BLaER1 treated with 17β-estradiol and CSF1 and Interleukin-3, amounts not matched to agents 10 nM and 100 nM (cell line): ENCODE data around the gene COL4A1.
"Not testable (repeated sequence)": the region's sequence is repeated elsewhere in the genome, so short reads cannot be mapped to it uniquely, and the experiment has no call there.

ENCODE experiments used
- H3K27ac ChIP-seq, 11 experiments: shearing (Covaris generic); formaldehyde crosslinking; 2 replicates each; pipeline ENCODE4 v1.8.1; 2022
- H3K27me3 ChIP-seq, 11 experiments: shearing (Covaris generic); formaldehyde crosslinking; 2 replicates each; pipeline ENCODE4 v1.8.1; 2022
- H3K36me3 ChIP-seq, 11 experiments: shearing (Covaris generic); formaldehyde crosslinking; 2 replicates each; pipeline ENCODE4 v1.8.1; 2022
- H3K4me1 ChIP-seq, 10 experiments: shearing (Covaris generic); formaldehyde crosslinking; 2 replicates each; pipeline ENCODE4 v1.8.1; 2022
- H3K4me2 ChIP-seq, 11 experiments: shearing (Covaris generic); formaldehyde crosslinking; 2 replicates each; pipeline ENCODE4 v1.8.1; 2022
- H3K4me3 ChIP-seq, 10 experiments: shearing (Covaris generic); formaldehyde crosslinking; 2 replicates each; pipeline ENCODE4 v1.8.1; 2022
- H3K9ac ChIP-seq, 11 experiments: shearing (Covaris generic); formaldehyde crosslinking; 2 replicates each; pipeline ENCODE4 v1.8.1; 2022
- H3K9me3 ChIP-seq, 11 experiments: shearing (Covaris generic); formaldehyde crosslinking; replicated peaks in 1 of 11; 2 replicates each; pipeline ENCODE4 v1.8.1; 2022
- H4K20me1 ChIP-seq, 11 experiments: shearing (Covaris generic); formaldehyde crosslinking; 2 replicates each; pipeline ENCODE4 v1.8.1; 2022
- Cebpa-rat ChIP-seq, 11 experiments: shearing (Covaris generic); IDR thresholded peaks; 2 replicates each; pipeline ENCODE4 v1.8.1; 2022

COL4A1 gene

GRCh38 chr13:110115591-110115990 lies 191.4 kb downstream of the COL4A1 start:
- H3K4me3 ChIP-seq, result no peak overlapping the region
- peak overlapping the region in 7 of 11 experiments; percentile 65 to 95 (median 82); a peak in 10 of 22 replicates for H3K4me2 ChIP-seq
- no peak for TF ChIP-seq Cebpa-rat (IDR thresholded peaks at IDR 0.05)

GRCh38 chr13:110114316-110114715 lies 192.6 kb downstream of the COL4A1 start:
- Histone ChIP-seq H3K9ac (peak overlapping the region in 2 of 11 experiments; percentile 8 to 13; a peak in 2 of 22 replicates), H3K4me3 (no peak overlapping the region), H3K36me3 (no peaks in the 10 kb centered on the region), H4K20me1 (no peaks in the 10 kb centered on the region), H3K27me3 (0 out of 22 replicates have a peak, but pooled peaks cover 0 to 9% (median 0%) of the 10 kb centered on the region in 11 experiments), H3K4me2 (peak overlapping the region; percentile 21 to 87 (median 73); a peak in 19 of 22 replicates), H3K27ac (peak overlapping the region in 4 of 11 experiments; percentile 12 to 32 (median 17); a peak in 3 of 22 replicates), H3K9me3 (no peaks in the 10 kb centered on the region), H3K4me1 (peaks cover 48 to 83% (median 78%) of the 10 kb centered on the region in 10 experiments)
- no peak for TF ChIP-seq Cebpa-rat (IDR thresholded peaks at IDR 0.05)

More at GRCh38 chr13:110115591-110115990, 191.4 kb downstream of the COL4A1 start:
- Histone ChIP-seq H3K36me3 (no peaks in the 10 kb centered on the region), H3K27ac (no peak overlapping the region), H3K4me1 (peaks cover 39 to 83% (median 72%) of the 10 kb centered on the region in 10 experiments), H3K27me3 (0 out of 22 replicates have a peak, but pooled peaks cover 0 to 9% (median 0%) of the 10 kb centered on the region in 11 experiments), H3K9ac (no peak overlapping the region), H3K9me3 (no peaks in the 10 kb centered on the region), H4K20me1 (no peaks in the 10 kb centered on the region)

GRCh38 chr13:110113284-110113764 lies 193.6 kb downstream of the COL4A1 start:
- no peak overlapping the region for H3K4me3 ChIP-seq
- TF ChIP-seq Cebpa-rat (IDR thresholded peaks at IDR 0.05), result no peak
- H3K9ac ChIP-seq, result peak overlapping the region in 1 of 11 experiments; percentile 13; a peak in 1 of 22 replicates
- peaks cover 52 to 83% (median 78%) of the 10 kb centered on the region in 10 experiments for H3K4me1 ChIP-seq
- peak overlapping the region; percentile 21 to 87 (median 73) for H3K4me2 ChIP-seq
- H3K27me3 ChIP-seq, result 0 out of 22 replicates have a peak, but pooled peaks cover 0 to 7% (median 0%) of the 10 kb centered on the region in 11 experiments
- no peaks in the 10 kb centered on the region for H4K20me1 ChIP-seq
- H3K27ac ChIP-seq, result peak overlapping the region in 4 of 11 experiments; percentile 12 to 42 (median 20); a peak in 2 of 22 replicates
- no peaks in the 10 kb centered on the region for H3K36me3 ChIP-seq
- H3K9me3 ChIP-seq, result no peaks in the 10 kb centered on the region

- H3K4me2 ChIP-seq, result peak overlapping the region in 5 of 11 experiments; percentile 74 to 87 (median 82); a peak in 8 of 22 replicates
- peaks cover 44 to 83% (median 78%) of the 10 kb centered on the region in 10 experiments for H3K4me1 ChIP-seq
- not testable (repeated sequence) for H3K9me3 ChIP-seq, H3K4me3 ChIP-seq, H3K9ac ChIP-seq, H3K36me3 ChIP-seq, H3K27me3 ChIP-seq, H4K20me1 ChIP-seq
- 0 out of 22 replicates have a peak overlapping the region, but pooled peaks of 2 of the 11 experiments have one; percentile 21 to 24 for H3K27ac ChIP-seq
Observed at GRCh38 chr13:110112379-110112778, 194.6 kb downstream of the COL4A1 start.

- H4K20me1 ChIP-seq, result no peaks in the 10 kb centered on the region
- H3K4me1 ChIP-seq, result peaks cover 33 to 78% (median 70%) of the 10 kb centered on the region in 10 experiments
- H3K9me3 ChIP-seq, result 0 out of 22 replicates have a peak, but pooled peaks cover 0 to 3% (median 0%) of the 10 kb centered on the region in 11 experiments
- peak overlapping the region in 2 of 11 experiments; percentile 77 to 86; a peak in 2 of 22 replicates for H3K27ac ChIP-seq
- peak overlapping the region in 1 of 11 experiments; percentile 78; a peak in 1 of 22 replicates for H3K9ac ChIP-seq
- peak overlapping the region in 5 of 11 experiments; percentile 84 to 95 (median 94); a peak in 11 of 22 replicates for H3K4me2 ChIP-seq
- H3K4me3 ChIP-seq, result no peak overlapping the region
- TF ChIP-seq Cebpa-rat (IDR thresholded peaks at IDR 0.05), result no peak
- H3K36me3 ChIP-seq, result no peaks in the 10 kb centered on the region
- H3K27me3 ChIP-seq, result no peaks in the 10 kb centered on the region
Observed at GRCh38 chr13:110110783-110111182, 196.2 kb downstream of the COL4A1 start.

- peak overlapping the region in 6 of 11 experiments; percentile 57 to 86 (median 78); a peak in 12 of 22 replicates for H3K27ac ChIP-seq
- peak overlapping the region; percentile 76 to 95 (median 92) for H3K4me2 ChIP-seq
- peak overlapping the region in 6 of 11 experiments; percentile 47 to 78 (median 66); a peak in 12 of 22 replicates for H3K9ac ChIP-seq
- no peaks in the 10 kb centered on the region for H4K20me1 ChIP-seq
- no peak for TF ChIP-seq Cebpa-rat (IDR thresholded peaks at IDR 0.05)
- peaks cover 33 to 74% (median 63%) of the 10 kb centered on the region in 10 experiments for H3K4me1 ChIP-seq
- 0 out of 22 replicates have a peak, but pooled peaks cover 0 to 3% (median 0%) of the 10 kb centered on the region in 11 experiments for H3K9me3 ChIP-seq
- no peaks in the 10 kb centered on the region for H3K36me3 ChIP-seq
- H3K4me3 ChIP-seq, result peak overlapping the region in 7 of 10 experiments; percentile 31 to 49 (median 42); a peak in 12 of 20 replicates
- H3K27me3 ChIP-seq, result no peaks in the 10 kb centered on the region
Observed at GRCh38 chr13:110109910-110110309, 197.0 kb downstream of the COL4A1 start.

GRCh38 chr13:110109140-110109783 lies 197.7 kb downstream of the COL4A1 start:
- peak in 1 of 11 experiments; percentile 67; a peak in 2 of 22 replicates for TF ChIP-seq Cebpa-rat (IDR thresholded peaks at IDR 0.05)
- Histone ChIP-seq H3K4me2 (peak overlapping the region; percentile 76 to 95 (median 92)), H3K27me3 (no peaks in the 10 kb centered on the region), H3K4me3 (peak overlapping the region in 8 of 10 experiments; percentile 23 to 49 (median 42); a peak in 13 of 20 replicates), H4K20me1 (no peaks in the 10 kb centered on the region), H3K9ac (peak overlapping the region in 8 of 11 experiments; percentile 18 to 78 (median 54); a peak in 15 of 22 replicates), H3K4me1 (peaks cover 31 to 74% (median 57%) of the 10 kb centered on the region in 10 experiments), H3K36me3 (no peaks in the 10 kb centered on the region), H3K9me3 (0 out of 22 replicates have a peak, but pooled peaks cover 0 to 3% (median 0%) of the 10 kb centered on the region in 11 experiments), H3K27ac (peak overlapping the region in 7 of 11 experiments; percentile 12 to 86 (median 77); a peak in 13 of 22 replicates)

GRCh38 chr13:110108348-110109139 lies 198.4 kb downstream of the COL4A1 start:
- H3K9ac ChIP-seq, result peak overlapping the region in 7 of 11 experiments; percentile 38 to 78 (median 59); a peak in 11 of 22 replicates
- H3K27ac ChIP-seq, result peak overlapping the region in 7 of 11 experiments; percentile 12 to 86 (median 77); a peak in 13 of 22 replicates
- H4K20me1 ChIP-seq, result no peaks in the 10 kb centered on the region
- H3K27me3 ChIP-seq, result no peaks in the 10 kb centered on the region
- H3K4me1 ChIP-seq, result peaks cover 24 to 67% (median 49%) of the 10 kb centered on the region in 10 experiments
- no peaks in the 10 kb centered on the region for H3K36me3 ChIP-seq
- peak overlapping the region; percentile 76 to 95 (median 92) for H3K4me2 ChIP-seq
- peak overlapping the region in 6 of 10 experiments; percentile 38 to 49 (median 43); a peak in 6 of 20 replicates for H3K4me3 ChIP-seq
- H3K9me3 ChIP-seq, result 0 out of 22 replicates have a peak, but pooled peaks cover 0 to 3% (median 0%) of the 10 kb centered on the region in 11 experiments
- no peak for TF ChIP-seq Cebpa-rat (IDR thresholded peaks at IDR 0.05)
